ENCODE measurements around the gene LRP6. TPM values are rescaled to one million over a fixed set of nuclear protein-coding genes. Genes with fewer than 3 reads are reported as not detected.
A peak's percentile ranks its signal among the peaks of the same experiment; 100 is the strongest.

The LRP6 gene
- total and polyA plus RNA-seq, 2 experiments from 2014 or later, result 17.5 to 42.4 TPM

GRCh38 chr12:12182703-12183365, 84.0 kb downstream of the LRP6 start:
- H3K27ac ChIP-seq, result peak overlapping the region; percentile 73
- no peak for DNase-seq (ENCODE audit: low spot score)
- H3K9me3 ChIP-seq (ENCODE audit: low read depth), result no peaks in the 10 kb centered on the region
- peak overlapping the region; percentile 19 for H3K4me2 ChIP-seq
- H3K9me2 ChIP-seq (replicated peaks; ENCODE audit: insufficient read depth), result no peaks in the 10 kb centered on the region
- WGBS (ENCODE audit: low lambda C conversion rate, missing lambda C conversion rate), result 88% methylated on average over 1 of the region's 1 CpG
- peaks cover 10% of the 10 kb centered on the region for H3K4me1 ChIP-seq (ENCODE audit: insufficient read depth)
- H4K20me1 ChIP-seq (ENCODE audit: insufficient read depth, poor library complexity, severe bottlenecking), result no peaks in the 10 kb centered on the region
- H3K4me3 ChIP-seq, result no peak overlapping the region
- H3K36me3 ChIP-seq (replicated peaks; ENCODE audit: insufficient read depth, low read depth), result no peaks in the 10 kb centered on the region
- TF ChIP-seq EZH2 (IDR thresholded peaks at IDR 0.05; ENCODE audit: borderline replicate concordance) (no peak), CTCF (IDR thresholded peaks at IDR 0.05; ENCODE audit: poor library complexity) (no peak), EZH2phosphoT487 (IDR thresholded peaks at IDR 0.05; ENCODE audit: low read depth, severe bottlenecking, unreplicated experiment) (no peak)
- H3K27me3 ChIP-seq, result no peaks in the 10 kb centered on the region
- peaks cover 77% of the 10 kb centered on the region for H3K79me2 ChIP-seq
- no peak overlapping the region for H2AFZ ChIP-seq

- Histone ChIP-seq H3K27me3 (no peaks in the 10 kb centered on the region), H3K4me3 (no peak overlapping the region), H2AFZ (no peak overlapping the region), H3K4me2 (no peak overlapping the region), H3K27ac (no peak overlapping the region), H3K79me2 (peaks cover 74% of the 10 kb centered on the region), H3K36me3 (replicated peaks; ENCODE audit: insufficient read depth, low read depth) (no peaks in the 10 kb centered on the region), H3K9me3 (ENCODE audit: low read depth) (no peaks in the 10 kb centered on the region), H4K20me1 (ENCODE audit: insufficient read depth, poor library complexity, severe bottlenecking) (no peaks in the 10 kb centered on the region), H3K4me1 (ENCODE audit: insufficient read depth) (peaks cover 10% of the 10 kb centered on the region), H3K9me2 (replicated peaks; ENCODE audit: insufficient read depth) (no peaks in the 10 kb centered on the region)
- TF ChIP-seq EZH2phosphoT487 (IDR thresholded peaks at IDR 0.05; ENCODE audit: low read depth, severe bottlenecking, unreplicated experiment), result no peak
- TF ChIP-seq CTCF (IDR thresholded peaks at IDR 0.05; ENCODE audit: poor library complexity), result no peak
- TF ChIP-seq EZH2 (IDR thresholded peaks at IDR 0.05; ENCODE audit: borderline replicate concordance), result no peak
- WGBS (ENCODE audit: low lambda C conversion rate, missing lambda C conversion rate), result 97% methylated on average over 1 of the region's 1 CpG
- no peak for DNase-seq (ENCODE audit: low spot score)
These were observed 85.3 kb downstream of the LRP6 start for GRCh38 chr12:12181511-12181910.

- peaks cover 10% of the 10 kb centered on the region for H3K4me1 ChIP-seq (ENCODE audit: insufficient read depth)
- H3K4me3 ChIP-seq, result no peak overlapping the region
- no peaks in the 10 kb centered on the region for H3K36me3 ChIP-seq (replicated peaks; ENCODE audit: insufficient read depth, low read depth)
- TF ChIP-seq EZH2phosphoT487 (IDR thresholded peaks at IDR 0.05; ENCODE audit: low read depth, severe bottlenecking, unreplicated experiment), result no peak
- TF ChIP-seq EZH2 (IDR thresholded peaks at IDR 0.05; ENCODE audit: borderline replicate concordance), result no peak
- TF ChIP-seq CTCF (IDR thresholded peaks at IDR 0.05; ENCODE audit: poor library complexity), result no peak
- no peak for DNase-seq (ENCODE audit: low spot score)
- WGBS (ENCODE audit: low lambda C conversion rate, missing lambda C conversion rate), result 93% methylated on average over 1 of the region's 1 CpG
- H2AFZ ChIP-seq, result no peak overlapping the region
- no peaks in the 10 kb centered on the region for H3K9me2 ChIP-seq (replicated peaks; ENCODE audit: insufficient read depth)
- no peaks in the 10 kb centered on the region for H3K9me3 ChIP-seq (ENCODE audit: low read depth)
- peaks cover 74% of the 10 kb centered on the region for H3K79me2 ChIP-seq
- H3K27me3 ChIP-seq, result no peaks in the 10 kb centered on the region
- no peak overlapping the region for H3K27ac ChIP-seq
- no peak overlapping the region for H3K4me2 ChIP-seq
- peaks cover 3% of the 10 kb centered on the region for H4K20me1 ChIP-seq (ENCODE audit: insufficient read depth, poor library complexity, severe bottlenecking)
These were observed 86.3 kb downstream of the LRP6 start for GRCh38 chr12:12180575-12180974.

All from hepatocyte (in vitro differentiated cells).